RWPE2 (cell line): ENCODE data around the gene WDR13.

Experiments used
- ATAC-seq: fragments of 200-7000 bp; cut with Tn5 transposase; 3 replicates; pipeline ENCODE4 v1.9.1; 2021; ENCODE audit warnings: low read depth
- DNase-seq: peaks from one replicate; pipeline ENCODE4 v3.0.0-alpha.2; 2020; ENCODE audit warnings: low spot score
- H3K27ac ChIP-seq: fragments of 450-650 bp; 2 replicates; pipeline ENCODE4 v1.5.1; 2017; ENCODE audit warnings: mild to moderate bottlenecking; ENCODE audit not compliant: poor library complexity, severe bottlenecking
- H3K27me3 ChIP-seq: fragments of 250-450 bp; sonication (Bioruptor Pico); 2 replicates; pipeline ENCODE4 v1.5.1; 2021; ENCODE audit warnings: mild to moderate bottlenecking, moderate library complexity; ENCODE audit not compliant: insufficient read depth, poor library complexity, severe bottlenecking
- H3K36me3 ChIP-seq: fragments of 250-450 bp; sonication (Bioruptor Pico); 2 replicates; pipeline ENCODE4 v1.5.1; 2020; ENCODE audit warnings: low read depth, mild to moderate bottlenecking, moderate library complexity
- H3K4me1 ChIP-seq: fragments of 250-450 bp; sonication (Bioruptor Pico); 2 replicates; pipeline ENCODE4 v1.5.1; 2021; ENCODE audit warnings: mild to moderate bottlenecking, moderate library complexity; ENCODE audit not compliant: insufficient read depth, poor library complexity, severe bottlenecking
- H3K4me3 ChIP-seq: fragments of 250-450 bp; sonication (Bioruptor Pico); 2 replicates; pipeline ENCODE4 v1.5.1; 2021; ENCODE audit warnings: mild to moderate bottlenecking, moderate library complexity; ENCODE audit not compliant: severe bottlenecking
- H3K9me3 ChIP-seq: fragments of 250-450 bp; sonication (Bioruptor Pico); 2 replicates; pipeline ENCODE4 v1.5.1; 2021; ENCODE audit warnings: mild to moderate bottlenecking, moderate library complexity; ENCODE audit not compliant: severe bottlenecking
- CTCF ChIP-seq: fragments of 450-650 bp; IDR thresholded peaks from one replicate; pipeline ENCODE4 v1.5.1; 2017; ENCODE audit warnings: mild to moderate bottlenecking, moderate library complexity; ENCODE audit not compliant: poor library complexity, severe bottlenecking

WDR13 gene

GRCh38 chrX:48580662-48581061 is 16.6 kb upstream of the WDR13 start:
- DNase-seq = no peak
- H3K27ac ChIP-seq = peak overlapping the region; percentile 91

GRCh38 chrX:48584698-48585097 is 12.6 kb upstream of the WDR13 start:
- H3K27me3 ChIP-seq = no peaks in the 10 kb centered on the region
- H3K27ac ChIP-seq = no peak overlapping the region
- peaks cover 5% of the 10 kb centered on the region for H3K36me3 ChIP-seq
- ATAC-seq = no peak
- no peaks in the 10 kb centered on the region for H3K9me3 ChIP-seq
- no peak overlapping the region for H3K4me3 ChIP-seq
- peaks cover 3% of the 10 kb centered on the region for H3K4me1 ChIP-seq
- no peak for TF ChIP-seq CTCF
- no peak for DNase-seq

More at GRCh38 chrX:48580662-48581061, 16.6 kb upstream of the WDR13 start:
- peaks cover 18% of the 10 kb centered on the region for H3K4me1 ChIP-seq
- no peak overlapping the region for H3K4me3 ChIP-seq
- ATAC-seq = peak; percentile 56
- no peaks in the 10 kb centered on the region for H3K9me3 ChIP-seq
- no peaks in the 10 kb centered on the region for H3K27me3 ChIP-seq
- TF ChIP-seq CTCF = no peak
- peaks cover 45% of the 10 kb centered on the region for H3K36me3 ChIP-seq

GRCh38 chrX:48589482-48590162 is 7.7 kb upstream of the WDR13 start:
- ATAC-seq (no peak), DNase-seq (no peak)
- peak overlapping the region; percentile 85 for H3K27ac ChIP-seq
- H3K9me3 ChIP-seq = no peaks in the 10 kb centered on the region
- H3K4me3 ChIP-seq = no peak overlapping the region
- H3K27me3 ChIP-seq = no peaks in the 10 kb centered on the region
- no peaks in the 10 kb centered on the region for H3K36me3 ChIP-seq
- H3K4me1 ChIP-seq = peaks cover 15% of the 10 kb centered on the region
- no peak for TF ChIP-seq CTCF

- no peak for TF ChIP-seq CTCF
- Histone ChIP-seq H3K27ac (peak overlapping the region; percentile 85), H3K36me3 (no peaks in the 10 kb centered on the region), H3K4me1 (peaks cover 15% of the 10 kb centered on the region), H3K9me3 (no peaks in the 10 kb centered on the region), H3K4me3 (no peak overlapping the region), H3K27me3 (no peaks in the 10 kb centered on the region)
- DNase-seq (no peak), ATAC-seq (0 out of 3 replicates have a peak, but pooled peaks have one; percentile 24)
These were observed 6.8 kb upstream of the WDR13 start for GRCh38 chrX:48590203-48591103.
